ENCODE data around the gene MAOB. TPM values are rescaled to one million over a fixed set of nuclear protein-coding genes. Genes with fewer than 3 reads are reported as not detected.

Gene MAOB
- total RNA-seq, 1 donor from 2014 or later = not detected

DNA sequence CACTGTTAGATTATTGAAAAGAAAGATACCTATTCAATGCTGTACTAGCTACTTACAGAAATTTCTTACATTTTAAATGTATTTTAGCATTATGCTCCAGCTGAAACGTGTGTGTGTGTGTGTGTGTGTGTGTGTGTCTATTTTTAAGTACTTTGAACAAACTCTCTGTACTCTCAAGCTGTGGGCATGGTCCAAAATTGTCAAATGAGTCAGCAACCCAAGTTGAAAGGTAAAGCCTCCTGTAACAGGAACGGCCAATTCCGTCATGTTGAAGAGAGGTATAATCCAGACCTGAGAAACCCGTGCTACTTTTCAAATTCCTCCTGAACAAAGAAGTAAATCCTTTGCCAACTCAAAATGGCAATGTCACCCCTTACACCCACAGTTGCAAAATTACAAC lies 20.5 kb downstream of the MAOB start:
- DNase-seq (ENCODE audit: low read depth in 2 of 2) = peak in 1 of 2 donors; percentile 27

DNA sequence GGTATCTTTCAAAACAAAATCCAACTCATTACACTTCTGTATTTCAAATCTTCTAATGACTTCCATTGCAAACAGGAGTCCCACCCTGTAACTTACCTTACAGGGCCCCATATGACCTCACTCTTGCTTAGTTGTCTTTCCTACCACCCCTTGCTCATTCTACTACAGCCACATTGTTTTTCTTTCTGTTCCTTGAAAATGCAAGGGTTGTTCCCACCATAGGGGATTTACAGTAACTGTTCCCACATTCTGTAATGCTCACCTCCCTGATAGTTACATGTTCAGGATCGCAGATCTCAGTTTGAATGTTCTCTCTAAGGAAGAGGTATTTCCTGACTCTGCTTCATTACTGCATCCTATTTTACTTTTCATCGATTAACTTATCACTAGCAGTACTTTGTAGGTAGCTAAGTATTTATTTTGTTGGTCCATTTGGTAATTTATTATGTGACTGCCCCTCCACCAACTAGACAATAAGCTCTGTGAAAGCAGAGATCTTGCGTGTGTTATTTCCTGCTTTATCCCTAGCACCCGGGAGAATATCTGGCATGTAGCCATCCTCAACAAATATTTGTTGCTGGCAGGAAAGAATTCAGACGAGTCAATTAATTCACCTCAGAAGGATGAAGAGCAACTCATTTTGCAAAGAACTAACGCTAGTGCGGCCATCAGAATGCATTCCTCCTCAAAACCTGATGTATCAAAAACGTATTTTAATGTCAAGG lies 21.4 kb downstream of the MAOB start:
- DNase-seq (ENCODE audit: low read depth in 2 of 2) = peak; percentile 84 to 92

DNA sequence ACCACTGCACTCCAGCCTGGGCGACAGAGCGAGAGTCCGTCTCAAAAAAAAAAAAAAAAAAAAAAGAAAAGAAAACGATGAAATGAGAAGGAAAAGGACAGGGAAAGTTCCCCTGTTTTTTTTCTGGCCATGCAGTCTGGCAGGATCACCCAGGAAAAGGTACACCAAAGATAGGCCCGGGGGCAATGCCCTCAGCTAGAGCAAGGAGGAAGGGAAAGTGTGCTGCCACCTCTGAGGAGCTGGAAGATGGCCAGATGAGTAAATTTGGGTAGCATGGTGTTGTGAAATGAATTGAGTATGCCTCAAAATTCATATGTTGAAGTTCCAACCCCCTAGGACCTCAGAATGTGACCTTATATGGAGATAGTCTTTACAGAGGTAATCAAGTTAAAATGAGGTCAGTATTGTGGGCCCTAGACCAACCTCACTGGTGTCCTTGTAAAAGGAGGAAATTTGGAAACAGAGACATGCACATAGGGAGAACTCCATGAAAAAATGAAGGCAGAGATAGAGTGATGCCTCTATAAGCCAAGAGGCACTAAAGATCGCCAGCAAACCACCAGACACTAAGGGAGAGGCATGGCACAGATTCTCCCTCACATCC lies 28.9 kb downstream of the MAOB start:
- DNase-seq (ENCODE audit: low read depth in 2 of 2) = no peak

DNA sequence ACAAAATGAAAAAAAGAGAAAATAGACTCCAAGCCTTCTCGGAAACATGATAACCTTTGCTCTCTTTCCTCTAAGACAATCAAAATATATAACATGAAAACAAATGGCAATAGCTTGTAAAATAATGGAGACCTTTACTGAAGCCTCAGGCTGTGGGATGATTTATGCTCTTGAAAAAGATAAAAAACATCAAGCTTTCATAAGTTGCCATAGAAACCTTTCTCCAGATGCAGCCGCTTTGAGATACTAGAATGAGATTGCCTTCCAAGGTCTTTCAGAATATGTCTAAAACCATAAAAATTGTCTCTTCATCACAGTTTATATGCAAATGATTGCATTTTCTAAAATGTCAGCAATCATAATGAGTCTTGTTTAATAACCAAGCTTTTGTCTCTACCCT lies 31.6 kb downstream of the MAOB start:
- no peak for DNase-seq (ENCODE audit: low read depth in 2 of 2)

DNA sequence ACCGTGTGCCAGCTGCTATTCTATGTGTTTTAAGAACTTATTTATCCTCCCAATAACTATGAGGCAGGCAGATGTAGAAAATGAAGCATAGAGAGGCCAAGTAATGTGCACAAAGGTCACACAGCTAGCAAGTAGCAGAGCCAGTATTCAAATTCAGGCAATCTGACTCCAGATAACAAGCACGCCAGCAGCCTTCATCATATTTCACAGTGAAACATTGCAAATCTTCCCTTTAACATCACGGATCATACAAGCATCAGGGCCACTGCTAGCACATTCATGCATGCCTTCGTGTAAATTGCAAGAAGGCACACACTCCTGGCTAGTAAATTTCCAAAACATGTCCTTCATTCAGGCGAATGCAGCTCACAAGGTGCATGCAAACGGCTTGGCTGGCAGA lies 33.1 kb downstream of the MAOB start:
- DNase-seq (ENCODE audit: low read depth in 2 of 2) = no peak

DNA sequence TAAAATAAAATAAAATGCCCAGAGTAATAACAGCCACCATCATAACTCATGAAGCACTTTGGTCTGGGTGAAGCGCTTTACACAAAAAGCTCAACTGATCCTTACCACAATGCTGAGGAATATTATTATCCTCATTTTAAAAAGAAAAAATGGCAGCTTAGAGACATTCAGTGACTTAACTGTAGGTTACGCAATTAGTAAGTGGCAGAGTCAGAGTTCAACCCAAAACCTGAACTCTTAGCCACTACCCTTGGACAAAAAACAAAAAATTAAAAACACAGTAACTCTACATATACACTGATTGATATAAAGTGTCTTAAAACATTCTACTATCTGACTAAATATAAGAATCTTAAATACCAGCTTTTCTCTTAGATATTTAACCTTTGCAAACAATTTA lies 34.9 kb downstream of the MAOB start:
- no peak for DNase-seq (ENCODE audit: low read depth in 2 of 2)

DNA sequence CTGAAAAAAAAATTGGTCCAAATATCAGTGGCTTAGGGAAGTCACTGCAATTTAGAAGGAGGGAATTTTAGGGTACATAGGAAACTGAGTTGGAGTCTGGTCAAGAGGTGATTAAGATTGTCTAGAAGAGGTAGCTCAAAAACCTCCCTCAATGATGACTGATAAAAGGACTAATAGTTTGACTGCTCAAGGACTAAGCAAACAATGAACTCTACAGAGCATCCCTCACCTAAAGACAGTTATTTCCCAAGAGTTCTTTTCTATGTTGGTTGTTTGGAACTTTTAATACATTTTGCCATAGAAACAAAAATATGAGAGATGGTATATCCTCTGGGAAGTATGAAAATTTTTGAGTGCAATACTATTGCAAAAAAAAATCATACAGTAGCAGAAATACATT lies 35.7 kb downstream of the MAOB start:
- no peak for DNase-seq (ENCODE audit: low read depth in 2 of 2)

DNA sequence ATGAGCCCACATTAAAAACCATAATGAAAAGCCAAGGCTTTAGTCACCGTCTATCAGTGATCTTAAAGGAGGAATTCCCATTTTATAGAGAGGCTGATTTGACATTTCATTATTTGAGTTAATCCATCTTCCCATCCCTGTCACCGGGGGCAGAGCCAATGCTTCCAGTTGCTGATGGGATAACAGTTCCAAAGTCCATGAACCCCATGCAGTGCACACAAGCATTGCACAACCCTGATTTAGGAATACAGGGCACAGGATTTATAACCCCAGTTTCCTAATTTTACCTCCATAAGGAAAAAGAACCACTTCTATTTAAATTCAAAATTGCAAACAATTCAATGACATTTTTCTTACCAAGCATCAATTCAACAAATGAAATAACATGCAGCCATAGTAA lies 36.5 kb downstream of the MAOB start:
- no peak for DNase-seq (ENCODE audit: low read depth in 2 of 2)

DNA sequence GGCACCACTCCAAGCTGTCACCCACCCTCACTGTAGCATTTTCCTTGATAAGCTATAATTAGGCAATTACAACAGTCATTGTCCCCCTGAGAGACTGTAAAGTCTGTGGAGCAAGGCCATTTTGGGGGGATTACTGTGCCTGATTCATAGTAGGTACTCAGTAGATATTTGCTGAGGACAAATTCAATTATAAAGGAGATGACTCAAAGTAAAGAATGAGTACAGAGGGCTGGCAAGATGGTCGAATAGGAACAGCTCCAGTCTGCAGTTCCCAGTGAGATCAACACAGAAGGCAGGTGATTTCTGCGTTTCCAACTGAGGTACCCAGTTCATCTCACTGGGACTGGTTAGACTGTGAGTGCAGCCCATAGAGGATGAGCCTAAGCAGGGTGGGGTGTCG lies 42.0 kb downstream of the MAOB start:
- DNase-seq (ENCODE audit: low read depth in 2 of 2) = no peak

DNA sequence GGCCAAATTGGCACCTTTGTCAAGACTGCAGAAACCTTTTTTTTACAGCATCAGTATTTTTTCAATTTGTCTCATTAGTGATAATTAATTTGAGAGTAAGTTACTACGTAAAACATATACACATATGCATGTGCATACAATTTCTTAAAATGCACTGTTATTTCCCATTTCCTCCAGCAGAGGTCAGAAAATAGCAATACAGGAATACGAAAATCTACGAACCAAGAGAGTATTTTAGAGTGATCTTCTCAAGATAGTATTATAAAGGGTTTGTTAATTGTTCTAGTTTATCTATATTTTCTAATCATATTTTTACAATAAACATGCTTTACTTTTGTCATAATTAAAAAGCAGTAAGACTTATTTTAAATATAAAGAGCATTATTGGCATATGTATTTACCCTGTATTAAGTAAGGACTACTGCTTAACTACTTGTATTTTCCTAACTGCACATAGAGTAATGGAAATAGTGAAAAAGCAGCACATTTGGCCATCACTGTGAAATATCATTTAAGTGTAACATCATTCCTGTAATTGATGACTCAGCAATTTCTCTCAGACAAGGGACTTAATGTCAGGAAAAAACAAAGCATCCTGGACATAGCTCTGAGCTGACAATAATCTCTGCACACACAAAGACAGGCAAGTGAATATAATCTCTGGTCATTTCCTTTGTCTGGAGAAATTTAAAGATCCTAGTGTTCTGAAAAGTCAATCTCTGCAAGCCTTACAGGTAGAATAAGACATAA lies 45.6 kb downstream of the MAOB start:
- DNase-seq (ENCODE audit: low read depth in 2 of 2) = peak; percentile 27 to 59

DNA sequence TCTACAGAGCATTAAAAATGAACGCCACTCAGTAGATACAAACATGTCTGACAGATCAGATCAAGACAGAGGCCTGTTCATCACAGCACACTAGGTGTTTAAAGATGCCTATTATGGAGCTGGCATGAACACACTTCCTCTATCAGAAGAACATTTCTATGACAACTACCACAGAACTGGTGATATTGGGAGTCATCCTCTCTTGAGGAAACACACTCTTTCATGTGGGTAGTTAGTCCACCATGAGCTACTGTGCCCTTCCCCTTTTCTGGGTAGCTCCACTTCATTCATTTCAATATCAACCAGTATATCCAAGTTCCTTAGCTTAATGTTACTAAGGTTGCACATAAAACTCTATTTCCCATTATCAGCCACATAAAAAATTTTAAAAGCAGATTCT lies 46.7 kb downstream of the MAOB start:
- DNase-seq (ENCODE audit: low read depth in 2 of 2) = no peak

DNA sequence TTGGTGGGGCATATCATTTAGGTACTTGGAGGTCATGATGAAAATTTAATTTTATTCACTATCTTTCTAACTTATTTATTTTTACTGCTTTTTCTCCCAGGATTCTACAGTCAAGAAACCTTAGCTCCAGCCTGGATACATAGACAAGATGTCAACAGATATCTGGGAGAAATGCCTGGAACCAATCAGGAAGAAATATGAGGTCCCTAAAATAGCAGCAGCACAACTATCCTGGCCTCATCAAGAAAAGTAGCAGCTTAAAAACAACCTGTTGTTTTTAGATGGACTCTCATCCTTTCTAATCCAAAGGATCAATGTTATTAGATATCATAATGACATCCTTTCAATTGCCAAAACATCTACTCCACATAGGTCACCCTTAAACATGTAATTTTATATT lies 54.5 kb downstream of the MAOB start:
- DNase-seq (ENCODE audit: low read depth in 2 of 2) = no peak

DNA sequence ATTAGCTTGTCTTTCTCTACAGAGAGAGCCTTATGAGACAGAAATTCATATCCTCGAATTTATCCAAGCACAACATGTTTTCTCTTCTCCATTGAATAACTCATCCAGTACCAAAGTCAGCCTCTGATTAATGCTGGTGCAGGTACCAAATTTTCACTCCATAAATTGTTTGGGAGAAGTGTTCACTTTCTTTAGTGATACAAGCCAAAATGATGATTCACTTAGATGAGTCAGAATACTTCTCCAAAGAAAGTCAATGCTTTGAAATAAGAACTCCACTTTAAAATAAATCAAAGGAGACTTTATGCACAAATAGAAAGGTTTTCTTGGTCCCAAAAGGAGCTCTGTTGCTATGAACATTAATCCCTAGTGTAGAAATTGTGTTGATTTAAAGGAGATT lies 60.2 kb downstream of the MAOB start:
- DNase-seq (ENCODE audit: low read depth in 2 of 2) = no peak

DNA sequence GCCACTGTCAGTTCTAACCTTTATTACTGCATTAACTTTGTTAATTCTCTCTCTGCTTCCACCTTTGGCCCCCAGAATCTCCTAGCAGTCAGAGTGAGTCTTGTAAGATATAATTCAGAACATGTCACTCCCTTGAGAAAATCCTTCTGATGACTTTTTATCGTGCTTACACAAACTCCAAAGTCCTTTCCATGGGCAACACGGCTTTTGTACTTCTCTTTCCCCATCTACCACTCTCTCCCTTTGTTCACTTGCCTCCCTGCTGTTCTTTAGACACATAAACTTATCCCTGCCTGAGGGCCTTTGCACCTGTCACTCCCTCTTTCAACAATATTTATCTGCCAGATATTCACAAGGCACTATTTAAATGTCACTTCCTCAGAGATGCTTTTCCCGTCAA lies 64.8 kb downstream of the MAOB start:
- no peak for DNase-seq (ENCODE audit: low read depth in 2 of 2)

DNA sequence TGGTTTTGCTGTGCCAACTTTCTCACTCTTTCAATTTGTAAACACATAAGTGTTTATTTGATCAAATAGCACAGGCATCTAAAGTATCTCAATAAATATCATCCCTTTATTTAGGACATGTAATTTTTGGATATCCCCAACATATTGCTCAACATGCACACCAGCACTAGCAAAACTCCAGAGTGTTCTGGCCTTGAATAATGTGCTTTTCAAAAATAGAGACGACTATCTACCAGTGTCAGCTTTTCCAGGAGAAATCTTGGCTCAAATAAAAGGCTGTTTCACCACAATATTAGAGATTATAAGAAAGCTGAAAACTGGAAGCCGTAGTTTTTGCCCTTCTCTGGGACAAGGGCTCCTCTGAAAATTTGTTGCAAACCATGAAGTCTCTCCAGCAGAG lies 67.0 kb downstream of the MAOB start:
- DNase-seq (ENCODE audit: low read depth in 2 of 2) = no peak

DNA sequence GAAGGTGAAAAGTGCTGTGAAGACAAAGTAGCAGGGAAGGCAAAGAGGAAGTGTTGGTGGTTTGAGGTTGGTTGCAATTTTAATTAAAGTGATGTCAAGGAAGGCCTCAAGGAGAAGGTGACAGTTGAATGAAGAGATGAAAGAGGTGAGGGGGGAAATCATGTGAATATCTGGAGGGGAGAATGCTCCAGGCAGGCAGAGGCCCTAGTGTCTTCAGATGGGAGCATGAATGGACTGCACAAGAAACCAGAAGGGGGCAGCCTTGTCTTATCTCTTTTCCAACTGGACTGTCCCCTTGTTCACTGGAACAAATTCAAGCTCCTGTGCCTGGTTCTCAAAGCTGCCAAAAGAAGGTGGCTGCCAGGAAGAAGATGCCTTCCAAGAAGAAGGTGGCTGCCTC lies 68.4 kb downstream of the MAOB start:
- peak; percentile 5 to 26 for DNase-seq (ENCODE audit: low read depth in 2 of 2)

DNA sequence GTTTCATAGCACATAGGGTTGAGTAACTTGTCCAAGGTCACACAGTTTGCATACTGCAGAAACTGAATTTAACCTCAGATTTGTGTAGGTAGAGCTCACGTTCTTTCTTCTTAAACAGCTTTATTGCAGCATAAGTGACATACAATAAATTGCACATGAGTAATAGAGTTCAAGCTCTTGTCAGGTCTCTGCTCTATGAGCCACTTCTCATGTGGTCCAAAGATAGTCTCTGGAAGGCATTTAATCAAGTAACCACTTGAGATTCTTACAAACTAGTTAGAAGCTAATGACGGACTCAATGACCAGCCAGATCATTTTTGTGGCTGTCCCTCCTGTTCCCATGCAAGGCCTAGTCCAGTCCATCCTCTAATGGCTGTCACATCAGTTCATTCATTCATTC lies 68.9 kb downstream of the MAOB start:
- DNase-seq (ENCODE audit: low read depth in 2 of 2) = no peak

DNA sequence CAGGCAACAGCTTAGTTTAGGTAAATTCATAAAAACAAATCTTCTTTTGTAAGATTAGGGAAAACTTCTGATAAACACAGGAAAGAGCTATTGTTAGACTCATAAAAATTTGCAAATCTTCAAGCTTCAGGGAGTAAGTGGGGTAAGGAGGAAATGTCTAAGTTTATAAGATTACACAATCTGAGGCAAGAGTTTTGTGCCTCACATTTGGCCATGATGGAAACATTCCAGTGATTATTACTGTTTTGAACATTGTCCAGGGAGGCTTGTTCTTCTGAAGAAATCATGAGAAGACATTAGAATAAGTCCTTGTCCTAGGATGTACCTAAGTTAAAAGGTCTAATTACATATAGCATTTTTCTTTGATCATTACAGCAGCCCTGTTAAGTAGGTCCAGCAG lies 72.8 kb downstream of the MAOB start:
- no peak for DNase-seq (ENCODE audit: low read depth in 2 of 2)

DNA sequence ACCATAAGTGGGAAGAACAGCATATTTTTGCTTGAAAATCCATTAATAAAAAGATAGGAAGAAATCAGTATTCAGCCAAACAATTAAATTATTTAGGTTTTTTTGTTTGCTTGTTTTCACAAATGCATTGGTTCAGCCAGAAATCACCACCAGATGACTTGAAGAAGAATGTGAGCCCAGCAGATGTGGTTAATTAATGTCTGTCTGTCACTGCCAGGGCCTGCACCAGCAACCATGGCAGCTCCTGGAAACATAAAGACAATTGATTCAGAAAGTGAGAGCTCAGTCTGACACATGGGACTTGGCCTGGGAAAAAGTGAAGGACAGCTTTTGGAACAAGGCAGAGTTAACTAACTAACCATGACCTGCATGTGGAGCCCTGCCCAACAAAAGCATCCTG lies 74.0 kb downstream of the MAOB start:
- DNase-seq (ENCODE audit: low read depth in 2 of 2) = no peak

DNA sequence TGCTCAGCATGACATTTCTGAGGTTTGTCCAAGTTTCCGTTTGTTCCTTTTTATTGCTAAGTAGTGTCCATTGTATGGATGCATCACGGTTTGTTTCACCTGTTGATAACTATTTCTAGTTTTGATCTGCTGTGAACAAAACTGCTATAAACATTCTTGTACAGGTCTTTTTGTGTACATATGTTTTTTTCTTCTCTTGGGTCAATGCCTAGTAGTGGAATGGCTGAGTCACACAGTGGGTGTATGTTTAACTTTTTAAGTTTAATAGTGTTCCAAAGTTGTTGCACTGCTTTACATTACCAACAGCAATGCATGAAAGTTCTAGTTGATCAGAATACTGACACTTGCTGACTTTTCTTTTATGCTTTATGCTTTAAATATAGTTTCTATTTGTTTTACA lies 76.7 kb downstream of the MAOB start:
- DNase-seq (ENCODE audit: low read depth in 2 of 2) = no peak

DNA sequence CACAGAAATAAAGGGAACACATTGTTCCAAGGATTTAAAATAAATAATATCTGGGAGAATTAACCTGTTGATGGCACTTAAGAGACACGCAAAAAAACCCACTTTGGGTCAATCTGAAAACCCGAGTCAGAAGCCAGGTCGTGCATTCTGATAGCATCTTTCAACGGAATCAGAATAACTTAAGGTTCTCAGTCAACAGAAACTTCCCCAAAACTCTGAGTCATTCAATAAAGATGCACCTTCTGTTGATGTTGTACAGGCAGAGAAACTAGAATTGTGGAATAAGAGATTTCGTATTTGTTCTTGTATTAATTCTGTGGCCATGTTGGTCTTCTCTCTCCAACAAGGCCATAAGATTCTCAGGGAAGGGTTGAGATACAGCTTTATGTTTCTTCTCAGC lies 78.2 kb downstream of the MAOB start:
- DNase-seq (ENCODE audit: low read depth in 2 of 2) = no peak

DNA sequence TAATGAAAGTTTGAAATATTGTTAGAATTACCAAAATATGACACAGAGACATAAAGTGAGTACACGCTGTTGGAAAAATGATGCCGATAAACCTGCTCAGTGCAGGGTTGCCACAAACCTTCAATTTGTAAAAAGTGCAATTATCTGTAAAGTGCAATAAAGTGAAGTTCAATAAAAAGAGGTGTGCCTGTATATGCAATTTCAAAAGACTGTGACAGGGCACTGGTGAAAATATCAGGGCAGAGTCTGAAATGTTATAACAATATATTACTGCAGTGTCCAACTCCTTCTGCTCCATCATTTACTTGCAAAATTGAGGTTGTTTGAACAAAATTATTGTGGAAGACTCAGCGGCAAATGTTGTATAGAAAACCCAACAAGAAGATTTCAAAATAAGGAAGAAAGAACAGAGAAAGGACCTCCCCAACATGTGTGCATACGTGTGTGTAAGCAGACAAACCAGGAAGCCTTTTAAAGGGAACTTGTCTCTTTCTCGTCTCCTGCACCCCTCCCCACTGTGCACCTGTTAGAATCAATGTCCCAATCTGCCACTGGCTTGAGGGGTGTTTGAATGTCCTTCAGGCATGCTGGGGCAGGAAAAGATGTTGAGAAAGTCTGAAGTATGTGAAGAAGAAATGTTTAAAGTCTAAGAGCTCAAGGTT lies 96.2 kb downstream of the MAOB start:
- DNase-seq (ENCODE audit: low read depth in 2 of 2) = no peak

Measured in lung microvascular endothelial cell (primary cell).